ENCODE results near the gene VPS13D. TPM values are rescaled to one million over a fixed set of nuclear protein-coding genes. Genes with fewer than 3 reads are reported as not detected.

The VPS13D gene
- total RNA-seq, 1 experiment from 2014 or later, result 29.0 TPM

DNA sequence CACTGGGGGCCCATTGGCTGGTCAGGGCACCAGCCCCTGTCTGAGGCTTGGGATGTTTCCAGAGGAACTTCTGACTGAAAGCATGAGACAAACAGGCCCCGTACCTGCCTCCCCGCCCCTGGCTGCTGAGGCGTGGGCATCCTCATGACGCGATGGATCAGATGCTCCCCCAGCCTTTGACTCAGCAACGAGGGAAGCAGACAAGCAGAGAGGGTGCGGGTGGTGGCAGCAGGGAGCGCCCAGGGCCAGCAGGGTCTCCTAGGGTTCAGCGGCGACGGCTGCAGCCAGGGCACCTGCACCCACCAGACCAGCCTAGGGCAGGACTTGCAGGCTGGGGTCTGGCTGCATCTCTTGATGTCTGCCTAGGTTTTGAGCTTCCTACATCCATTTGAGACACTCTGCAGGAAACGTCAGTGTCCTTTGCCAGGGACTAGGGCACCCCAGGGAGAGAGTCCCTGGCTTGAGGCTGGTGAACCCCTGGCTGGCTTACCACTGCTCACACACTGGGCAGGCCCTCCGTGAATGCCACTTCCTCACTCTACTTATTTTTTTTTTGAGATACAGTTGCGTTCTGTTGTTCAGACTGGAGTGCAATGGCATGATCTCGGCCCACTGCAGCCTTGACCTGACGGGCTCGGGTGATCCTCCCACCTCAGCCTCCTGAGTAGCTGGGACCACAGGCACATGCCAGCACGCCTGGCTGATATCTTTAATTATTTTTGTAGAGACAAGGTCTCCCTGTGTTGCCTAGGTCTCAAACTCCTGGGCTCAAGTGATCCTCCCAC, 324.9 kb downstream of the VPS13D start:
- ChIA-PET POLR2A (no interaction called here), CTCF (no interaction called here)
- H3K27me3 Mint-ChIP-seq (ENCODE audit: low read depth), result no peaks in the 10 kb centered on the region; the same call in 1 of the 2 replicates
- no peak overlapping the region for H3K27ac Mint-ChIP-seq
- DNase-seq (ENCODE audit: low spot score), result no peak
- peaks cover 17% of the 10 kb centered on the region for H3K4me1 Mint-ChIP-seq
- ATAC-seq, result no peak
- H3K36me3 Mint-ChIP-seq, result peaks cover 6% of the 10 kb centered on the region
- H3K4me3 Mint-ChIP-seq, result no peak overlapping the region
- peaks cover 18% of the 10 kb centered on the region for H3K9me3 Mint-ChIP-seq
- TF ChIP-seq JAZF1 (CRISPR knock-in tag; IDR thresholded peaks at IDR 0.05) (no peak), USF1 (CRISPR knock-in tag; IDR thresholded peaks at IDR 0.05) (no peak), NR3C1 (CRISPR knock-in tag; conservative IDR thresholded peaks at IDR 0.05; ENCODE audit: low read depth) (no peak), JUN (CRISPR knock-in tag; IDR thresholded peaks at IDR 0.05) (no peak), ZBTB43 (CRISPR knock-in tag; IDR thresholded peaks at IDR 0.05) (no peak), KAT7 (CRISPR knock-in tag; IDR thresholded peaks at IDR 0.05; ENCODE audit: borderline replicate concordance) (no peak), FOXJ3 (CRISPR knock-in tag; IDR thresholded peaks at IDR 0.05; ENCODE audit: borderline replicate concordance) (no peak)
- TF ChIP-seq, protein P1, sequence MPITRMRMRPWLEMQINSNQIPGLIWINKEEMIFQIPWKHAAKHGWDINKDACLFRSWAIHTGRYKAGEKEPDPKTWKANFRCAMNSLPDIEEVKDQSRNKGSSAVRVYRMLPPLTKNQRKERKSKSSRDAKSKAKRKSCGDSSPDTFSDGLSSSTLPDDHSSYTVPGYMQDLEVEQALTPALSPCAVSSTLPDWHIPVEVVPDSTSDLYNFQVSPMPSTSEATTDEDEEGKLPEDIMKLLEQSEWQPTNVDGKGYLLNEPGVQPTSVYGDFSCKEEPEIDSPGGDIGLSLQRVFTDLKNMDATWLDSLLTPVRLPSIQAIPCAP (CRISPR knock-in tag; IDR thresholded peaks at IDR 0.05), result no peak
- TF ChIP-seq, protein P2, sequence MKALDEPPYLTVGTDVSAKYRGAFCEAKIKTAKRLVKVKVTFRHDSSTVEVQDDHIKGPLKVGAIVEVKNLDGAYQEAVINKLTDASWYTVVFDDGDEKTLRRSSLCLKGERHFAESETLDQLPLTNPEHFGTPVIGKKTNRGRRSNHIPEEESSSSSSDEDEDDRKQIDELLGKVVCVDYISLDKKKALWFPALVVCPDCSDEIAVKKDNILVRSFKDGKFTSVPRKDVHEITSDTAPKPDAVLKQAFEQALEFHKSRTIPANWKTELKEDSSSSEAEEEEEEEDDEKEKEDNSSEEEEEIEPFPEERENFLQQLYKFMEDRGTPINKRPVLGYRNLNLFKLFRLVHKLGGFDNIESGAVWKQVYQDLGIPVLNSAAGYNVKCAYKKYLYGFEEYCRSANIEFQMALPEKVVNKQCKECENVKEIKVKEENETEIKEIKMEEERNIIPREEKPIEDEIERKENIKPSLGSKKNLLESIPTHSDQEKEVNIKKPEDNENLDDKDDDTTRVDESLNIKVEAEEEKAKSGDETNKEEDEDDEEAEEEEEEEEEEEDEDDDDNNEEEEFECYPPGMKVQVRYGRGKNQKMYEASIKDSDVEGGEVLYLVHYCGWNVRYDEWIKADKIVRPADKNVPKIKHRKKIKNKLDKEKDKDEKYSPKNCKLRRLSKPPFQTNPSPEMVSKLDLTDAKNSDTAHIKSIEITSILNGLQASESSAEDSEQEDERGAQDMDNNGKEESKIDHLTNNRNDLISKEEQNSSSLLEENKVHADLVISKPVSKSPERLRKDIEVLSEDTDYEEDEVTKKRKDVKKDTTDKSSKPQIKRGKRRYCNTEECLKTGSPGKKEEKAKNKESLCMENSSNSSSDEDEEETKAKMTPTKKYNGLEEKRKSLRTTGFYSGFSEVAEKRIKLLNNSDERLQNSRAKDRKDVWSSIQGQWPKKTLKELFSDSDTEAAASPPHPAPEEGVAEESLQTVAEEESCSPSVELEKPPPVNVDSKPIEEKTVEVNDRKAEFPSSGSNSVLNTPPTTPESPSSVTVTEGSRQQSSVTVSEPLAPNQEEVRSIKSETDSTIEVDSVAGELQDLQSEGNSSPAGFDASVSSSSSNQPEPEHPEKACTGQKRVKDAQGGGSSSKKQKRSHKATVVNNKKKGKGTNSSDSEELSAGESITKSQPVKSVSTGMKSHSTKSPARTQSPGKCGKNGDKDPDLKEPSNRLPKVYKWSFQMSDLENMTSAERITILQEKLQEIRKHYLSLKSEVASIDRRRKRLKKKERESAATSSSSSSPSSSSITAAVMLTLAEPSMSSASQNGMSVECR (CRISPR knock-in tag; IDR thresholded peaks at IDR 0.05; ENCODE audit: borderline replicate concordance), result no peak
- TF ChIP-seq, protein P3, sequence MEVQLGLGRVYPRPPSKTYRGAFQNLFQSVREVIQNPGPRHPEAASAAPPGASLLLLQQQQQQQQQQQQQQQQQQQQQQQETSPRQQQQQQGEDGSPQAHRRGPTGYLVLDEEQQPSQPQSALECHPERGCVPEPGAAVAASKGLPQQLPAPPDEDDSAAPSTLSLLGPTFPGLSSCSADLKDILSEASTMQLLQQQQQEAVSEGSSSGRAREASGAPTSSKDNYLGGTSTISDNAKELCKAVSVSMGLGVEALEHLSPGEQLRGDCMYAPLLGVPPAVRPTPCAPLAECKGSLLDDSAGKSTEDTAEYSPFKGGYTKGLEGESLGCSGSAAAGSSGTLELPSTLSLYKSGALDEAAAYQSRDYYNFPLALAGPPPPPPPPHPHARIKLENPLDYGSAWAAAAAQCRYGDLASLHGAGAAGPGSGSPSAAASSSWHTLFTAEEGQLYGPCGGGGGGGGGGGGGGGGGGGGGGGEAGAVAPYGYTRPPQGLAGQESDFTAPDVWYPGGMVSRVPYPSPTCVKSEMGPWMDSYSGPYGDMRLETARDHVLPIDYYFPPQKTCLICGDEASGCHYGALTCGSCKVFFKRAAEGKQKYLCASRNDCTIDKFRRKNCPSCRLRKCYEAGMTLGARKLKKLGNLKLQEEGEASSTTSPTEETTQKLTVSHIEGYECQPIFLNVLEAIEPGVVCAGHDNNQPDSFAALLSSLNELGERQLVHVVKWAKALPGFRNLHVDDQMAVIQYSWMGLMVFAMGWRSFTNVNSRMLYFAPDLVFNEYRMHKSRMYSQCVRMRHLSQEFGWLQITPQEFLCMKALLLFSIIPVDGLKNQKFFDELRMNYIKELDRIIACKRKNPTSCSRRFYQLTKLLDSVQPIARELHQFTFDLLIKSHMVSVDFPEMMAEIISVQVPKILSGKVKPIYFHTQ (CRISPR knock-in tag; IDR thresholded peaks at IDR 0.05), result no peak
- TF ChIP-seq, protein P4, sequence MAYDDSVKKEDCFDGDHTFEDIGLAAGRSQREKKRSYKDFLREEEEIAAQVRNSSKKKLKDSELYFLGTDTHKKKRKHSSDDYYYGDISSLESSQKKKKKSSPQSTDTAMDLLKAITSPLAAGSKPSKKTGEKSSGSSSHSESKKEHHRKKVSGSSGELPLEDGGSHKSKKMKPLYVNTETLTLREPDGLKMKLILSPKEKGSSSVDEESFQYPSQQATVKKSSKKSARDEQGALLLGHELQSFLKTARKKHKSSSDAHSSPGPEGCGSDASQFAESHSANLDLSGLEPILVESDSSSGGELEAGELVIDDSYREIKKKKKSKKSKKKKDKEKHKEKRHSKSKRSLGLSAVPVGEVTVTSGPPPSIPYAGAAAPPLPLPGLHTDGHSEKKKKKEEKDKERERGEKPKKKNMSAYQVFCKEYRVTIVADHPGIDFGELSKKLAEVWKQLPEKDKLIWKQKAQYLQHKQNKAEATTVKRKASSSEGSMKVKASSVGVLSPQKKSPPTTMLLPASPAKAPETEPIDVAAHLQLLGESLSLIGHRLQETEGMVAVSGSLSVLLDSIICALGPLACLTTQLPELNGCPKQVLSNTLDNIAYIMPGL (CRISPR knock-in tag; IDR thresholded peaks at IDR 0.05), result no peak

Measured in WTC11 (cell line).